ENCODE measurements around the gene LVRN.

DNA sequence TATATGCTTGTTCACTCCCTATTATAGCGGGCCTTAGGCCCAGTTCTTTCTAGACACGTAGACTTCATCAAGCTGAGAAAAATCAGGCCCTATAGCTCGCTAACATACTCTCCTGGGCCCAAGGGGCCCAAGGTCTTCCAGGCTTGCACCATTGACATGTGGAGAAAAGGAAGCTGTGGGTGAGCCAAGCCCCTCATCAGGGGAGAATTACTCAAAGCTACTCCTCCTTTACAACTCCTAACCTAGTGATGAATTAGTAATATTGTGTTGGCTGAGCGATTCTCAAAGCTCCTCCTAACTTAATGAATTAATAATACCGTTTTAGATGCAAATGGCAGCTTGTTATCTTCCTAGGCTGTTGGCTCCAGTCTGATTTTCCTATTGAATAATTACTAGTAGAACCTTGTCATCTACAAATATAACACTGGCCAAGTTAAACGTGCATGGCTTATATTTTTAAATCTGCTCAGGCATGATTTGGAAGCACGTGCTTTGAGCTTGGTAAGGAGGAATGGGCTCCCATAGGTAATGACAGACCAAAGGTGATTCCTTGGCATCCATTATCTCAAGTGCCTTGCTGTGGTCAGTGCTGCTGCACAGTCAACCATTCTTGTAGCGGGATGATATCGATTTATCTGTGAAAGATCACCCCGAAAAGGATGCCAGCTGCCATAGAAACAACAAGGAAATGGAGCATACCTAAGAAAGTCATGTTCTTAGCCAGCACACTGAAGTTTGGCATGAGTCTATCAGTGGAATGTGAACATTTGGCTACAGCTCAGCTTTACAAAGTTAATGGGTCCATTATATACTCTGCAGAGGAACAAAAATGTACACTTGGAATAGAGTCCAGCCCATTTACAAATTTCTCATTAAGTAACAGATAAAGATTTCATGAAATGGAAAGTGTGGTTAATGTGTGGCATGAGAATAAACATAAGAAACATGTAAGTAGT, 23.8 kb downstream of the LVRN start:
- TF ChIP-seq POLR2A (IDR thresholded peaks at IDR 0.05) (no peak), CTCF (IDR thresholded peaks at IDR 0.05) (no peak)

Measured in testis (tissue), 2 donors.